Upper lobe of right lung (tissue), 1 donor: ENCODE data around the gene NXNL2. TPM values are rescaled to one million over a fixed set of nuclear protein-coding genes. Genes with fewer than 3 reads are reported as not detected.

Source experiments
- ATAC-seq: fragments of 200-7000 bp; cut with Tn5 transposase; one replicate; pipeline ENCODE4 v1.9.1; 2020; ENCODE audit warnings: mild to moderate bottlenecking, moderate library complexity
- DNase-seq: peaks from one replicate; pipeline ENCODE4 v3.0.0-alpha.2; 2020
- H3K27ac ChIP-seq: fragments of 200-600 bp; one replicate; pipeline ENCODE4 v1.8.0; 2022
- H3K27me3 ChIP-seq: fragments of 200-600 bp; one replicate; pipeline ENCODE4 v1.8.0; 2022; ENCODE audit warnings: mild to moderate bottlenecking
- H3K36me3 ChIP-seq: fragments of 200-600 bp; one replicate; pipeline ENCODE4 v1.8.0; 2022
- H3K4me1 ChIP-seq: fragments of 200-600 bp; one replicate; pipeline ENCODE4 v1.8.0; 2022
- H3K4me3 ChIP-seq: fragments of 200-600 bp; one replicate; pipeline ENCODE4 v1.8.0; 2022; ENCODE audit warnings: mild to moderate bottlenecking
- H3K9me3 ChIP-seq: fragments of 200-600 bp; one replicate; pipeline ENCODE4 v1.8.0; 2022
- CTCF ChIP-seq: fragments of 200-600 bp; IDR thresholded peaks from one replicate; pipeline ENCODE4 v1.8.0; 2022; ENCODE audit warnings: antibody characterized with exemption
- intact Hi-C: fragments of 100-400 bp; cut with DNase I; formaldehyde crosslinking; loops from one replicate; pipeline ENCODE4 v1.11.0; 2022
- total RNA-seq: library from RNA; stranded (reverse); fragmentation: NEBNext Ultra II Directional; extraction: Animal tissue kit (Norgen Biotek cat#: 25700); gene quantifications from one replicate; pipeline ENCODE4 v1.2.1, GENCODE V29; 2021
- donor health status: DM: no; HTN: yes; CAD: no; lungs with severe emphysema.

The NXNL2 gene
- total RNA-seq, 1 donor from 2014 or later, result not detected

- no peak for ATAC-seq
- no peaks in the 10 kb centered on the region for H3K9me3 ChIP-seq
- intact Hi-C loops, result no loop called here
- H3K27ac ChIP-seq, result no peak overlapping the region
- TF ChIP-seq CTCF, result no peak
- no peak overlapping the region for H3K4me3 ChIP-seq
- H3K4me1 ChIP-seq, result no peaks in the 10 kb centered on the region
- peak; percentile 23 for DNase-seq
- H3K27me3 ChIP-seq, result no peaks in the 10 kb centered on the region
- no peaks in the 10 kb centered on the region for H3K36me3 ChIP-seq
These were observed 33.9 kb upstream of the NXNL2 start for GRCh38 chr9:88501086-88501485.

- Histone ChIP-seq H3K27me3 (no peaks in the 10 kb centered on the region), H3K4me3 (no peak overlapping the region), H3K9me3 (no peaks in the 10 kb centered on the region), H3K27ac (no peak overlapping the region), H3K4me1 (no peaks in the 10 kb centered on the region), H3K36me3 (no peaks in the 10 kb centered on the region)
- no peak for TF ChIP-seq CTCF
- DNase-seq (peak; percentile 41), ATAC-seq (no peak)
- intact Hi-C loops, result no loop called here
These were observed 32.4 kb upstream of the NXNL2 start for GRCh38 chr9:88502552-88503034.

GRCh38 chr9:88503081-88503844 is 31.7 kb upstream of the NXNL2 start:
- Histone ChIP-seq H3K4me1 (no peaks in the 10 kb centered on the region), H3K36me3 (no peaks in the 10 kb centered on the region), H3K9me3 (no peaks in the 10 kb centered on the region), H3K4me3 (no peak overlapping the region), H3K27ac (no peak overlapping the region), H3K27me3 (no peaks in the 10 kb centered on the region)
- TF ChIP-seq CTCF, result no peak
- ATAC-seq, result peak; percentile 34
- DNase-seq, result peak; percentile 51
- intact Hi-C loops, result no loop called here

GRCh38 chr9:88503845-88504764 is 30.9 kb upstream of the NXNL2 start:
- Histone ChIP-seq H3K4me1 (no peaks in the 10 kb centered on the region), H3K9me3 (no peaks in the 10 kb centered on the region), H3K27me3 (no peaks in the 10 kb centered on the region), H3K27ac (no peak overlapping the region), H3K4me3 (no peak overlapping the region), H3K36me3 (no peaks in the 10 kb centered on the region)
- TF ChIP-seq CTCF, result no peak
- ATAC-seq, result peak; percentile 34
- intact Hi-C loops, result no loop called here
- DNase-seq, result peak; percentile 54

GRCh38 chr9:88508326-88508725 is 26.7 kb upstream of the NXNL2 start:
- Histone ChIP-seq H3K4me1 (no peaks in the 10 kb centered on the region), H3K9me3 (no peaks in the 10 kb centered on the region), H3K36me3 (no peaks in the 10 kb centered on the region), H3K4me3 (no peak overlapping the region), H3K27me3 (no peaks in the 10 kb centered on the region), H3K27ac (no peak overlapping the region)
- no peak for ATAC-seq
- no peak for DNase-seq
- no peak for TF ChIP-seq CTCF
- intact Hi-C loops, result no loop called here
